Activated naive CD4-positive, alpha-beta T cell (primary cell): ENCODE results near the gene LYPD8.

Source experiments
- DNase-seq, 4 experiments: peaks; one replicate each; lab custom pipeline; 2025; lab: John Stamatoyannopoulos, UW

Gene LYPD8

GRCh38 chr1:248757784-248758195 is 2.2 kb upstream of the LYPD8 start:
- DNase-seq = no peak

DNA sequence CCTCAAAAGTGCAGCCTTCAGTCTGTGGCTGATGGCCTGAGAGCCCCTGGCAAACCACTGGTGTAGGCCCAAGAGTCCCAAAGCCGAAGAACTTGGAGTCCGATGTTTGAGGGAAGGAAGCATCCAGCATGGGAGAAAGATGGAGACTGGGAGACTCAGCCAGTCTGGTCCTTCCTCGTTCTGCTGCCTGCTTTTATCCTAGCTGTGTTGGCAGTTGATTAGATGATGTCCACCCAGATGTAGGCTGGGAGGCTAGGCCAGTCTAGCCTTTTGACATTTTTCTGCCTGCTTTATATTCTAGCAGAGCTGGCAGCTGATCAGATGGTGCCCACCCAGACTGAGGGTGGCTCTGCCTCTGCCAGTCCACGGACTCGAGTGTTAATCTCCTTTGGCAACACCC is 1.1 kb upstream of the LYPD8 start:
- no peak for DNase-seq

GRCh38 chr1:248756151-248756550 is 592 bp upstream of the LYPD8 start:
- DNase-seq = no peak

DNA sequence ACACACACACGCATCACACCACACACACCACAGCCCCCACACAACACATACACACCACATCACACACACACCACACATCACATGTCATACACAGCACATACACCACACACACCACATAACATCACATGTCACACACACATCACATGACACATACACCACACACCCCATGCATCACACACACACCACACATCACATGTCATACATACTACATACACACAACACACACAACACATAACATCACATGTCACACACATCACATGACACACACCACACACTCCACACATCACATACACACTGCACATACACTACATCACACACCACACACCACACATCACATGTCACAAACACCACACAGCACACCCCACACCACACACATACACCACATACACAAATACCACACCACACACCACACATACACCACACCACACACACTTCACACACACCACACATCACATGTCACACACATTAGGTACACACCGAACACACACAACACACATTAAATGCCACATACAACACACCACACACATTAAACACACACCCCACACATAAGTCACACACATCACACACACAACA is 1.8 kb downstream of the LYPD8 start:
- no peak for DNase-seq

- DNase-seq = no peak
These were observed 2.4 kb downstream of the LYPD8 start for GRCh38 chr1:248753029-248753594.

DNA sequence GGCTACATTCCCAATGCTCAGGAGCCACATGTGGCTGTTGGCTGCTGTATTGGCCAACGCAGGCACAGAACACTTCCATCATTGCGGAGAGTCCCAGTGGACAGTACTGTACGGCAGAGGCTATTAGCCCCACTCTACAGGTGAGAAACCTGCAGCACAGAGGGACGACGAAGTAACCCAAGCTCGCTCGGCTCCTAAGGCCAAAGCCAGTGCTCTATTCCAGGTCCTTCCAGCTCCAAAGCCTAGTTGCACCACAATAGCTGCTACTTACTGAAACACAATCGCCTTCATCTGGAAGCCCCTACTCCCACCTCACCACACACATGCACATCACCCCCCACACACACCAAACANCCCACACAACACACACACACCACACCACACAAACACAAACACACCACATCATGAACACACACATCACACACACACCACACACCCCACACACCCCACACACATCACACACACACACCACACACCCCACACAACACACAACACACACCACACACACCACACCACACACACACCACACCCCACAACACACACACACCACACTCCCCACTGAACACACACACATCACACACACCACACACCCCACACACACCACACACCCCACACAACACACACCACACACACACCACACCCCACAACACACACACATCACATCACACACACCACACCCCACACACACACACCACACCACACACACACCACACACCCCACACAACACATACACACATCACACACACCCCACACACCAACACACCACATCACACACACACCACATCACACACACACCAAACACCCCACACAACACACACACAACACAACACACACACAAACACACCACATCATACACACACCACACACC is 3.2 kb downstream of the LYPD8 start:
- DNase-seq = no peak

- DNase-seq = no peak
These were observed 3.9 kb downstream of the LYPD8 start for GRCh38 chr1:248751635-248752034.

GRCh38 chr1:248751142-248751541 is 4.4 kb downstream of the LYPD8 start:
- DNase-seq = no peak

- DNase-seq = no peak
These were observed 5.1 kb downstream of the LYPD8 start for GRCh38 chr1:248750496-248750895.

DNA sequence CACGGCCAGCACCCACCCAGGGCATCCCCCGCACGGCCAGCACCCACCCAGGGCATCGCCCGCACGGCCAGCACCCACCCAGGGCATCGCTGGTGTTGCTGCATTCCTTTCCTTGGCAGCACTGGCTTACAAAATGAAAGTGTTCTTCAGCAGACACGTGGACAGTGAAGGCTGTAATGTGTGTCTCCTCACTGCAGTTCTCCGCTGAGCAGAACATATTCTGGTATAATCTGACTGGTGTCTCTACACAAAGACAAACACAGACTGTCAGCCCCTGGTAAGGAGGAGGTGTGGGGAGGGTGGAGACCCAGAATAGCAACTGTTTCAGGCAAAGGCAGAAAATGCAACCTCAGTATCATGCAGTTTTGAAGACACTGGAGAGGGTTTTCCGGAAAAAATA is 7.3 kb downstream of the LYPD8 start:
- no peak for DNase-seq

- DNase-seq = no peak
These were observed 14.7 kb downstream of the LYPD8 start for GRCh38 chr1:248740876-248741275.

DNA sequence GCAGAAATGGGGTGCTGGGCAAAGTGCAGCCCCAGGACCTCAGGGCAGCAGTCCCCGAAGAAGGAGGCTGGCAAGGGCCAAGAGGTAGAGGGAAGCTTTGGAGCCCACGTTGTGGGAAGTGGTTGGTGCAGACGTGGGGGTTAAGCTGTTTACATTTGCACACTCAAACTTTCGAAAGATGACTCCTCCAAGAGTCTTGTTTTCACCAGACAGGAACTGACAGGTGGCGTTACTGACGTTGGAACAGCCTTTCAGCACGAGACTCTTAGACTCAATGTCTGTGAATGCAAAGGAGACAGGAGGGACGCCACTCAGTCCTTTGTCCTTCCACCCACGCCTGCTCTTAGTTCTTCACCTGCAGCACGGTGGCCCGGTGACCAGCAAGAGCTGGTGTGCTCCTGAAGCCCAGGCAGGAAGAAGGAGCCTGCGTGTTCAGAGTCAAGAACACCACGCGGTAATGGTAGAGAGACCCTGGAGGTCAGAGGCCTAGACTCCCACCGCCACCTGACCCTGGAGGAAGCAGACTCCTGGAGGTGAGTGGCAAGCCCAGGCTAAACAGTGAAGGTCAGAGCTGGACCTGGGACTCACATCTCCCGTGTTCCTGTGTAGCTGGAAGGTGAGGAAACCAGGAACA is 15.9 kb downstream of the LYPD8 start:
- DNase-seq = no peak

DNA sequence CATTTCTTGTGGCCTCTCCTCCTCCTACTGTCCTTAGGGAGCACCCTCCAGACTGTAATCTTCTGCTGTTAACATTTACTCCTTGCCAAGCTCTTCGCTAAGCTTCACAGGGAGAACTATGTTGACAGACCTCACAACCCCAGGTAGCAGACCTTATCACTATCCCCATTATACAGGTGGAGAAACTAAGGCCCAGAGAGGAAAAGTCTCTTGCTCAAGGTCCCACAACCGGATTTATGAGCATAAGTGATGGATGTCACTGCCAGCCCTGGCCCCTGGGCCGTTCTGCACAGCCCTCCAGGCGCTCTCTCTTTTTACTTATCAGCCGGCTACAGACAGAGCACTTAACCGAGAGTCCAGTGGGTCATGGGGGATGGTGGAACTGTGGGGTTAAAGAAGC is 18.1 kb downstream of the LYPD8 start:
- DNase-seq = no peak

- DNase-seq = no peak
These were observed 18.6 kb downstream of the LYPD8 start for GRCh38 chr1:248736977-248737376.

- no peak for DNase-seq
These were observed 22.0 kb downstream of the LYPD8 start for GRCh38 chr1:248733566-248733965.

- no peak for DNase-seq
These were observed 24.8 kb downstream of the LYPD8 start for GRCh38 chr1:248730507-248731335.

- no peak for DNase-seq
These were observed 41.3 kb downstream of the LYPD8 start for GRCh38 chr1:248714248-248714647.

DNA sequence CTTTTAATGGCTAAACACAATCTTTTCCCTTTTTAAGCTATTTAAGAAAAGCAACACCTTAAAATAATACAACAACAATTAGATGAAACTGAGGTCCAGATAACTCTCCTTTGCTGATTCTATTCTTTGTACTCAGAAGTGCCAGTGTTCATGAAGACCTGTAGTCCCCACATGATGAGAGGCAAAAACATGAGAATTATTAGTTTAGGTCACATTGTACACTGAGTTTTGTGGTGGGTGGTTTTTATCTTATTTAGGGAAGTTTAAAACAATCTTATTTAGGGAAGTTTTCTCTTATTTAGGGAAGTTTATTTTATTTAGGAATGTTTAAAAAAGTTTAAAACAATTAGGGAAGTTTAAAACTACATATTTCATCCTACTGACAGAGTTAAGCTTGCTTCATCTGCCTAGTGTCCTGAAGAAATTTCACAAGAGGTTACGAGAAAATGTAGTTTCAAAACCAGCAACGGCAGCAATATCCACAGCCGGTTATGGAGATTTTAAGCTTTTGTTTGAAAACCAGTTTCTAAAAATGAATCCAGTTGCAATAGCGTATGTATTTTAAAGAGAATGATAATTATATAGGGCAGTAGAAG is 45.2 kb downstream of the LYPD8 start:
- no peak for DNase-seq

GRCh38 chr1:248704606-248705005 is 51.0 kb downstream of the LYPD8 start:
- no peak for DNase-seq

- no peak for DNase-seq
These were observed 51.9 kb downstream of the LYPD8 start for GRCh38 chr1:248703674-248704073.

GRCh38 chr1:248702714-248703113 is 52.8 kb downstream of the LYPD8 start, which contains the start of gene OR14I1:
Gene OR14I1 (minus strand): TSS chr1:248702766.
- no peak for DNase-seq
